H1 (cell line): ENCODE results near the gene TRIM71. TPM values are rescaled to one million over a fixed set of nuclear protein-coding genes. Genes with fewer than 3 reads are reported as not detected.
A peak's percentile ranks its signal among the peaks of the same experiment; 100 is the strongest.

Experiments
- CTCF ChIA-PET: fragments of 300-600 bp; sonication (Branson Sonifier 250); formaldehyde crosslinking; loops from one replicate; lab custom pipeline; 2021; ENCODE audit not compliant: partially characterized antibody; lab: Charles Lee
- POLR2A ChIA-PET: fragments of 300-600 bp; sonication (Branson Sonifier 250); formaldehyde crosslinking; loops from one replicate; lab custom pipeline; 2021; ENCODE audit warnings: inconsistent platforms; ENCODE audit not compliant: partially characterized antibody; lab: Charles Lee
- DNase-seq, 2 experiments: peaks; one replicate each; pipeline versions ENCODE4 v3.0.0 to v3.0.0-alpha.2; 2010 to 2022; ENCODE audit warnings: low spot score in 2 of 2, low read depth in 1 of 2, mixed read lengths in 1 of 2
- FAIRE-seq: peaks from 2 replicates; lab custom pipeline; 2011; peaks lifted over from hg19 to GRCh38; lab: Jason Lieb, UNC
- H2AFZ ChIP-seq: 2 replicates; pipeline ENCODE4 v1.8.1; 2012; ENCODE audit warnings: low read length, inconsistent platforms
- H2AK5ac ChIP-seq: 2 replicates; pipeline ENCODE4 v1.6.1; 2013; ENCODE audit warnings: low read depth, low read length
- H2BK120ac ChIP-seq: replicated peaks from 2 replicates; pipeline ENCODE3; 2013; ENCODE audit warnings: low read depth, low read length, inconsistent platforms
- H2BK12ac ChIP-seq: 2 replicates; pipeline ENCODE4 v1.6.1; 2013; ENCODE audit warnings: low read depth, low read length
- H2BK15ac ChIP-seq: 2 replicates; pipeline ENCODE4 v1.6.1; 2013; ENCODE audit warnings: low read length
- H2BK20ac ChIP-seq: 2 replicates; pipeline ENCODE4 v1.6.1; 2013; ENCODE audit warnings: low read length
- H2BK5ac ChIP-seq: 2 replicates; pipeline ENCODE4 v1.6.1; 2013; ENCODE audit warnings: low read depth, low read length
- H3K14ac ChIP-seq: 2 replicates; pipeline ENCODE4 v1.6.1; 2013; ENCODE audit warnings: inconsistent platforms; ENCODE audit not compliant: insufficient read length
- H3K18ac ChIP-seq: 2 replicates; pipeline ENCODE4 v1.6.1; 2013; ENCODE audit warnings: low read length; ENCODE audit errors: extremely low read depth
- H3K23ac ChIP-seq: 2 replicates; pipeline ENCODE4 v1.6.1; 2013; ENCODE audit warnings: inconsistent platforms; ENCODE audit not compliant: insufficient read length
- H3K23me2 ChIP-seq: 2 replicates; pipeline ENCODE4 v1.6.1; 2013; ENCODE audit warnings: low read depth, low read length
- H3K27ac ChIP-seq: 2 replicates; pipeline ENCODE4 v1.6.1; 2011; ENCODE audit warnings: low read depth, low read length, inconsistent platforms
- H3K27me3 ChIP-seq, 4 experiments: replicated peaks in 1 of 4; 1 replicate in 1 of 4; 2 replicates in 3 of 4; pipeline versions ENCODE4 v1.6.1 to v1.8.1; 2011 to 2013; ENCODE audit warnings: low read length in 3 of 4, mild to moderate bottlenecking in 3 of 4, inconsistent platforms in 2 of 4, mixed read lengths in 2 of 4, moderate library complexity in 1 of 4; ENCODE audit not compliant: control insufficient read depth in 3 of 4, insufficient read depth in 3 of 4; ENCODE audit errors: extremely low read depth in 1 of 4
- H3K36me3 ChIP-seq, 4 experiments: 2 replicates each; pipeline versions ENCODE4 v1.6.1 to v1.8.1; 2011 to 2013; ENCODE audit warnings: mild to moderate bottlenecking in 4 of 4, low read length in 3 of 4, moderate library complexity in 2 of 4, control low read depth in 1 of 4, inconsistent platforms in 1 of 4; ENCODE audit not compliant: insufficient read depth in 4 of 4, control insufficient read depth in 2 of 4
- H3K4ac ChIP-seq: replicated peaks from 2 replicates; pipeline ENCODE3; 2013; ENCODE audit warnings: low read length, low read depth, mixed read lengths, inconsistent platforms; ENCODE audit not compliant: insufficient read length
- H3K4me1 ChIP-seq, 4 experiments: replicated peaks in 1 of 4; 1 replicate in 1 of 4; 2 replicates in 3 of 4; pipeline versions ENCODE4 v1.6.1 to v1.8.1; 2011 to 2013; ENCODE audit warnings: low read length in 3 of 4, inconsistent platforms in 2 of 4, mixed read lengths in 1 of 4; ENCODE audit not compliant: insufficient read depth in 4 of 4, control insufficient read depth in 3 of 4
- H3K4me2 ChIP-seq, 2 experiments: 2 replicates each; pipeline versions ENCODE4 v1.6.1 to v1.8.1; 2011 to 2013; ENCODE audit warnings: low read depth in 2 of 2, low read length in 2 of 2, control low read depth in 1 of 2, inconsistent platforms in 1 of 2, mild to moderate bottlenecking in 1 of 2; ENCODE audit not compliant: insufficient read depth in 1 of 2
- H3K4me3 ChIP-seq, 4 experiments: fragments of 200-600, 300-600 bp in 1 of 4; sonication (generic), shearing (Covaris generic), sonication (Bioruptor Twin) in 1 of 4; 2 replicates each; pipeline versions ENCODE4 v1.5.1 to v1.8.1; 2011 to 2016; ENCODE audit warnings: low read length in 4 of 4, low read depth in 3 of 4, control low read depth in 2 of 4, inconsistent platforms in 2 of 4, mild to moderate bottlenecking in 2 of 4, mixed read lengths in 1 of 4, moderate library complexity in 1 of 4; ENCODE audit not compliant: insufficient read depth in 2 of 4; ENCODE audit errors: extremely low read depth in 1 of 4
- H3K56ac ChIP-seq: replicated peaks from 2 replicates; pipeline ENCODE3; 2013; ENCODE audit warnings: low read depth, mild to moderate bottlenecking, mixed read lengths, low read length, inconsistent platforms; ENCODE audit not compliant: insufficient read length
- H3K79me1 ChIP-seq: 2 replicates; pipeline ENCODE4 v1.6.1; 2013; ENCODE audit warnings: low read depth, low read length, control low read depth
- H3K79me2 ChIP-seq, 2 experiments: 2 replicates each; pipeline versions ENCODE4 v1.6.1 to v1.8.1; 2012 to 2013; ENCODE audit warnings: low read length in 2 of 2, mild to moderate bottlenecking in 2 of 2, inconsistent platforms in 1 of 2; ENCODE audit not compliant: insufficient read depth in 2 of 2, control insufficient read depth in 1 of 2
- H3K9ac ChIP-seq, 4 experiments: replicated peaks in 1 of 4; 1 replicate in 1 of 4; 2 replicates in 3 of 4; pipeline versions ENCODE4 v1.6.1 to v1.8.1; 2011 to 2013; ENCODE audit warnings: low read depth in 3 of 4, low read length in 3 of 4, control low read depth in 2 of 4, mild to moderate bottlenecking in 2 of 4, moderate library complexity in 2 of 4, inconsistent platforms in 1 of 4; ENCODE audit errors: extremely low read depth in 1 of 4
- H3K9me3 ChIP-seq, 2 experiments: 2 replicates each; pipeline versions ENCODE4 v1.6.1 to v1.8.1; 2012 to 2013; ENCODE audit warnings: mild to moderate bottlenecking in 2 of 2, moderate library complexity in 2 of 2, control low read depth in 1 of 2, inconsistent platforms in 1 of 2, low read depth in 1 of 2, low read length in 1 of 2, mixed read lengths in 1 of 2; ENCODE audit not compliant: insufficient read depth in 2 of 2
- H4K20me1 ChIP-seq, 2 experiments: replicated peaks in 1 of 2; 2 replicates each; pipeline versions ENCODE3 to v1.8.1; 2011 to 2013; ENCODE audit warnings: inconsistent platforms in 2 of 2, low read length in 2 of 2, mild to moderate bottlenecking in 1 of 2; ENCODE audit not compliant: insufficient read depth in 2 of 2, control insufficient read depth in 1 of 2
- H4K5ac ChIP-seq: 2 replicates; pipeline ENCODE4 v1.6.1; 2013; ENCODE audit warnings: low read length, low read depth, mixed read lengths, inconsistent platforms; ENCODE audit not compliant: insufficient read length
- H4K8ac ChIP-seq: 2 replicates; pipeline ENCODE4 v1.8.0; 2013; ENCODE audit warnings: mild to moderate bottlenecking, moderate library complexity, low read length, inconsistent platforms; ENCODE audit not compliant: insufficient read depth; ENCODE audit errors: extremely low read depth
- H4K91ac ChIP-seq: replicated peaks from 2 replicates; pipeline ENCODE3; 2013; ENCODE audit warnings: low read length, mixed read lengths, inconsistent platforms; ENCODE audit not compliant: insufficient read length
- POLR2A ChIP-seq, 2 experiments: IDR thresholded peaks; 1 replicate in 1 of 2; 2 replicates in 1 of 2; pipeline ENCODE4 v1.6.1; 2011; ENCODE audit warnings: low read depth in 2 of 2, low read length in 2 of 2, mild to moderate bottlenecking in 2 of 2; ENCODE audit errors: control extremely low read depth in 1 of 2
- SP4 ChIP-seq: IDR thresholded peaks from 2 replicates; pipeline ENCODE4 v1.6.1; 2012; ENCODE audit warnings: low read length, inconsistent platforms
- WGBS, 2 experiments: shearing (Covaris generic) in 1 of 2; methylation state at CpG; one replicate each; pipeline versions ENCODE4 v1.1.6 to v1.1.7; 2013 to 2015; ENCODE audit warnings: low lambda C conversion rate in 2 of 2, mixed read lengths in 2 of 2, inconsistent platforms in 1 of 2, low coverage in 1 of 2, missing lambda C conversion rate in 1 of 2; ENCODE audit not compliant: insufficient replicate concordance in 2 of 2, insufficient coverage in 1 of 2, insufficient read length in 1 of 2; ENCODE audit errors: extremely low coverage in 1 of 2, missing lambda C conversion rate in 1 of 2; 5-methylcytosine and 5-hydroxymethylcytosine counted together
- polyA plus RNA-seq, 7 experiments: library from polyadenylated mRNA; depleted of rRNA in 3 of 7; stranded (reverse) in 5 of 7; unstranded in 2 of 7; fragments of >200 nt in 5 of 7; fragments of 200-250 nt in 2 of 7; gene quantifications; 1 replicate in 5 of 7; 2 replicates in 1 of 7; 4 replicates in 1 of 7; pipeline versions ENCODE4 v1.2.1 to v1.2.3, GENCODE V29; 2011 to 2013; ENCODE audit warnings: missing spikeins in 2 of 7, mixed read lengths in 2 of 7
- total RNA-seq: library from RNA; stranded (reverse); fragmentation: NEBNext Ultra II Directional; extraction: Animal tissue kit (Norgen Biotek cat#: 25700); gene quantifications from 2 replicates; pipeline ENCODE4 v1.2.1, GENCODE V29; 2021

Gene TRIM71
- total and polyA plus RNA-seq, 2 of the 8 experiments (the other 6 are each of a cell fraction or from before 2014, with no cell fraction given) = 53.7 to 293 TPM

DNA sequence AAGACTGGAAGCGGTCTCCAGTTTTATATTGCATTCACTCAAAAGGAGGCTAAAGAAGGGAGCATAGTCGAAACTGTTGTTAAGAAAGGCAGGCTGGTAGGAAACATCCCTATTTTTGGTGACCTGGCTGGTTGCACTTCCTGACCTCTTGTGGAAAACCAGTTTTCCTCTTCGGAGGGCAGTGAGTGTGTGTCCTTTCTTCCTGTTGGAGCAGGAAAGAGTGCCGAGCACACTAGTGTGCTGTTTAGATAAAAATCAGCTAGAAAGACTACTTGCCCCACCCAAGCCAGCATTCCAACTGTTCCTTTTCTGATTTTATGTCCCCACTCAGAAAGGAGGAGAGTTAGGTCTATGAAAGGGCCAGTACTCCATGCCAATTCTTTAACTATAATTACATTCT lies 68.5 kb downstream of the TRIM71 start:
- Histone ChIP-seq H4K5ac (no peak overlapping the region), H3K4me2 (no peak overlapping the region), H3K79me2 (peaks cover 22 to 99% of the 10 kb centered on the region in 2 experiments; a peak in 3 of 4 replicates), H2BK15ac (no peak overlapping the region), H3K4me1 (peaks cover 7 to 28% (median 17%) of the 10 kb centered on the region in 4 experiments), H2BK120ac (no peak overlapping the region), H4K91ac (no peak overlapping the region), H2AK5ac (no peak overlapping the region), H3K56ac (no peak overlapping the region), H3K23ac (no peak overlapping the region), H3K4ac (no peak overlapping the region), H3K79me1 (peaks cover 31% of the 10 kb centered on the region), H4K8ac (no peak overlapping the region), H3K27me3 (no peaks in the 10 kb centered on the region), H3K9me3 (no peaks in the 10 kb centered on the region), H3K9ac (no peak overlapping the region), H3K36me3 (peaks cover 33 to 98% (median 69%) of the 10 kb centered on the region in 4 experiments), H3K14ac (no peak overlapping the region), H2AFZ (no peak overlapping the region), H4K20me1 (peaks cover 57% of the 10 kb centered on the region in 2 experiments), H3K27ac (no peak overlapping the region), H3K4me3 (no peak overlapping the region), H2BK12ac (no peak overlapping the region), H2BK20ac (no peak overlapping the region), H3K23me2 (no peaks in the 10 kb centered on the region), H3K18ac (no peak overlapping the region), H2BK5ac (peak overlapping the region; percentile 9; the same call in 1 of the 2 replicates)
- WGBS, 2 experiments = 91% methylated on average over 4 of the region's 4 CpGs; no CpG with 5 or more reads in 1 of the 2 experiments
- DNase-seq (no peak), FAIRE-seq (no peak)
- CTCF ChIA-PET = interaction anchor here (1.1 to 5.5 kb wide), 4 partner anchors 8 to 41 kb away, joined by 3 to 40 read pairs (median 4); no protein-coding TSS in a partner anchor
- TF ChIP-seq SP4 (no peak), POLR2A (IDR thresholded peaks at IDR 0.05; ENCODE audit: control extremely low read depth in 1 of 2, low read depth in 2 of 2, low read length in 2 of 2) (peak in 1 of 2 experiments; percentile 53; a peak in 1 of 3 replicates)
- POLR2A ChIA-PET = interaction anchor here (1.0 to 10.0 kb wide), 9 partner anchors 9 to 184 kb away, joined by 3 to 84 read pairs (median 4); no protein-coding TSS in a partner anchor
